ENCODE measurements around the gene PLEKHG1.

DNA sequence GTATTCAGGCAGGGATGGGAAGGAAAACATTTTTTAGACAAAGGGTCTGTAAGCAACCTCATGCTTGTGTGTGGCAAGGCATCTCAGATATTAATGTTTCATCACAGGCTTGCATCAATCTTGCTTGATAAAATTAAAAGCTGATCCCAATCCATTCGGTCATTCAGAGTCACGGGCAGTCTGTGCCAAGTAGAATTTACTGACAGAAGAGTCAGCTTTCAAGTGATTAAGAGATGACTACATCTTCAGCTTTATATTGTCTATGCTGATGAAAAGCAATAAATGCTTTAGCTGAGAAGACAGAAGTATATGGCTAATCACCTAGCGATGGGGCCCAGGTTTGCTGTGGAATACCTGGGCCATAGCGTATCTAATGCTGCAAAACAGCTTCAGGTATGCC, 3.5 kb downstream of the PLEKHG1 start:
- TF ChIP-seq CTCF (IDR thresholded peaks at IDR 0.05) (no peak), POLR2AphosphoS5 (IDR thresholded peaks at IDR 0.05) (no peak), POLR2A (IDR thresholded peaks at IDR 0.05) (no peak)

Measured in sigmoid colon (tissue), 4 donors.